GM18505 (cell line): ENCODE data around the gene PGAM5.

Source experiments
- ATAC-seq: cut with Tn5 transposase; IDR thresholded peaks from one replicate; pipeline ENCODE4 v1.9.1; 2021; ENCODE audit not compliant: unreplicated experiment
- POLR2A ChIP-seq: IDR thresholded peaks from 4 replicates; pipeline ENCODE4 v1.6.1; 2011; ENCODE audit warnings: borderline replicate concordance; ENCODE audit not compliant: insufficient read depth, insufficient read length; ENCODE audit errors: extremely low read depth

PGAM5 gene

DNA sequence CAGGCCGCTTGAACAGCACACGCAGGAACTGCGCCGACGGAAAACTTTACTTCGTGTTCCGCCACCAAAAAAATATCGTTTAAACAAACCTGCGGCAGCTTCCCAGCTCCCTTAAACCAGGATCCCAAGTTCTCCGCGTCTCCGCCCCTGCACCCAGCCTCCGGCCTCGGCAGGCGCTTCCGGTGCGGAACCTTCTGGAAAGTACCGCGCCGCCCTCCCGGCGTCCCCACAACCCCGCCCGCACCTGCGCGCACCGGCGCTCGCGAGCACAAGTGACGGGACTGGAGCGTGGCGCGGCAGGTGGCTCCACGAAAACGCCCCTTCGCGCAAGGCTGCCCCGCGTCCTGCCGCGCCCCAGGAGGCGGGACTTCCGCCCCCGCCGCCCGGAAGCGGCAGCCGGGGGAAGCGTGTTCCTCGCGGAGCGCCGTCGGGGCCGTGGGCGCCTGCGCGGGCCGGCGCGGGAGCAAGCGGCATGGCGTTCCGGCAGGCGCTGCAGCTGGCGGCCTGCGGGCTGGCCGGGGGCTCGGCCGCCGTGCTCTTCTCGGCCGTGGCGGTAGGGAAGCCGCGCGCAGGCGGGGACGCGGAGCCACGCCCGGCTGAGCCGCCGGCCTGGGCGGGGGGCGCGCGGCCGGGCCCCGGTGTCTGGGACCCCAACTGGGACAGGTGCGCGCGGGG, at the start of gene PGAM5:
TSS of gene PGAM5 (plus strand) at position 438 of the 675 bp plus-strand sequence. CDS start at position 473, 35 bp downstream.
- peak; percentile 86 for ATAC-seq
- TF ChIP-seq POLR2A: peak; percentile 86

DNA sequence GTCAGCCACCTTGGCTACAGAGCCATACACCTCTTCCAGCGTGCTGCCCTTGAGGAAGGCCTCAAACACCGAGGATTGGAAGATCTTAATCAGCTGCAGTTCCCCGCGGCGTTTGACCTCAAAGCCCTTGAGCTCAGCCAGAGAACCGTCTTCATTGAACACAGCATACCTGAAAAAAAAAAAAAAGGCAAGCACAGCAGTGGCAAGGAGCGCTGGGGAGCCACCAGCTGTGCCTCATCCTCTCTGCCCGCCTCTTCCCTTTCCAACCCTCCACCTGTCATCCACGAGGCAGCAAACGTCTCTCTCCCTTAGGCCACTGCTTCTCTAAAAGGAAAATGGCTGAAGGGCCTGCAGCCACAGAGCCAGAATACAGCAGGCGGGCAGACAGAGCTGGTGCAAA, 49.6 kb upstream of the PGAM5 start:
- TF ChIP-seq POLR2A: no peak
- ATAC-seq: no peak

DNA sequence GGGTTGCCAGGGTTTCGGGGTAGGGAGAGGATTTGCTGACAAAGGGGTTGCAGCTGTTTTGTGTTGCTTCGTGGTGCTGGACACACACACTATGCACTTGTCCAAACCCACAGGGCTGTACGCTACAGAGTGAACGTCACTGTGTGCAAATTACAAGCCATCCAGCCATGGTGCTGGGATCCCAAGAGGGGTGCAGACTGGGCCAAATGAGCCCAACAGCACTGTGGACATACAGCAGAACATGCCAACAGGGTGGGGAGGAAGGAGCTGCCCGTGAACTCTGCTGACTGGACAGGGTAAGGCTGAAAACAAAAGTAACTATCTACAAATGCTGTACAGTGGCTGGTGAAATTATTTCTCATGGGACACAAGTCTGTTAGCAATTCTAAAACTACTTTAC, 48.7 kb upstream of the PGAM5 start:
- no peak for ATAC-seq
- no peak for TF ChIP-seq POLR2A

DNA sequence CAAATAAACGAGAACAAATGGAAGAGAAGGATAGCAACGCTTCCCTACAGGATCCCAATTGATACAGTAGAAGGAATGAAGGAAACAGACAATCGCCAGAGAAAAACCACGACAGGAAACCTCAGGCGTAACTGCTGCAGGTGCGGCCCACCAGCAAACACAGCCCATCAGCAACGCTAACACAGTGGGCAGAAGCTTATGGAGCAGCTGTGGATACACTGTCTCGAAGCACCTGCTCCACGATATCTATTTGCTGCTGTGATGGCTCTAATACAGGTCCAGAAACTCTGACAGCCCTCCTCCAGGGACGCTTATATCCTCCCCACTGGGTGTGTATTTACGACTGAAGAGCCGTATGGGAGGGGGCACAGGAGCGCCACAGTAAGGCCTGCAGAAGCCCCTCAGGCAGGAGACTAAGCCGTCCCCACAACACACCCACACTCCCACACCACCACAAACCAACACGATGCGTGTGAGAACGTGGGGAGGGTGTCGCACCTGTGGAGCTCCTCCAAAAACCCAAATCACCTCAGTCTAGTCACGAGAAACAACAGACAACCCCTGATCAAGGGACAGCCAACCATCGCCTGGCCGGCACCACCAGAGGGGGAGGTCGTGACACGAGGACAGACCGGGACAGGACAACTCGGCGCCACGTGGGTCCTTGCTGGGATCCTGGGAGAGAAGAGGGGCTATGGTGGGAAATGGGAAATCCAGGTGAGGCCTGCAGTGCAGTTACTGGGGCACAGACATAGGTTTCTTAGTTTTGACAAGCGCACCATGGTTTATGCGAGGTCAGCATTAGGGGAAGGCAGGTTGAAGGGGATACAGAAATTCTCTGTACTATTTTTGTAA, 47.5 kb upstream of the PGAM5 start:
- TF ChIP-seq POLR2A: no peak
- no peak for ATAC-seq

DNA sequence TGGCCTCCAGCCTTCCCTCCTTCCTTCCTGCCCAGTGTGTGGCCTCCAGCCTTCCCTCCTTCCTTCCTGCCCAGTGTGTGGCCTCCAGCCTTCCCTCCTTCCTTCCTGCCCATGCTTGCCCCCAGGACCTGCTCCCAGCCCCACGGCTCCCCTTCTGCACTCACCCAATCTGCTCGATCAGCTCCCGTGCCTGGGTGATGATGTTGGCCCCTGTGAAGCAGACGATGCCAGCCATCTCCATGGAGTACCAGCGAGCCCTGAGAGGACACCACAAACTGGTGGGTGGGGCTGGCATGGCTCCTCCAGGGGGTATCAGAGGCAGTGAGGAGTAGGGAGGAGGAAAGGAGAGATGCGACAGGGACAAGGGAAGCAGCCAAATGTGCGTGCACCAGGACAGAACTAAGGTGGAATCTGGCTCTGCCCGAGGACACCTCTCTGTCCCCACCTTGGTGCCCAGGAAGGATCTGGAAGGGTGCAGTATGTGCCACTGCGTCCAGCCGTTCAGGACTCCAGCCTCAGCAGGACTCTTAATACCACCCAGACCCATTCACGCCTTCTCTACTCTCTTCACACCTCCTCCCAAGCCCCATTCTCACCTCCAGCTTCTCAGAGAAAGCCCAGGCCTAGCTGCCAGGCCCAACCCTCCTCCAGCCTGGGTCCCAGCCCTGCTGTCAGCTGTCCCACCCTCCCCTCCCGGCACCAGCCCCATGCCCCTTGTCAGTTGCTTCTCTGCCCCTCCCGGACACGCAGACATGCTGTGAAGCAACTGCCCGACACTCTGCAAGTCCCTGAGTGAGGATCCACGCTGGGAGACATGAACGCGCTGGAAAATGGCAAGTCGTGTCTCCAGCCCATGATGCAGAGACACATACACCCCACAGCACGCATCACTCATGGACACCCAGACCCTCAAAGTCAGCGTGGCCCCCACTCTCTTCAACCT, 46.2 kb upstream of the PGAM5 start:
- TF ChIP-seq POLR2A: no peak

DNA sequence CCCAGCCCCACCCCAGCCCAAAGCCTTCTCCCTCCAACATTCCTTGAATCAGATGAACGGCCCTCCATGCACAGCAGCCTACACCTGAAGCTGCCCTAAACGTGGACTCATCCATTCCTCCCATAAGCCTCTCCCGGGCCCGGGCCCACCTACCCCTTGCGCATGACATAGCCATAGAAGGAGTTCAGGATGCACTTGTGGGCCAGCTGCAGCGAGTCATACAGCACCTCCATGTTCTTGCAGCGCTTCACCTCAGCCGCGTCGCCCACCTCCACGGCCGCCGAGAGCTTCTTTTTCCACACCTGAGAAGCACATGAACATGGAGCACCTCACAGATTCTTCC, 45.5 kb upstream of the PGAM5 start:
- no peak for TF ChIP-seq POLR2A
- ATAC-seq: no peak

More for the DNA sequence above, 46.2 kb upstream of the PGAM5 start:
- ATAC-seq: no peak

DNA sequence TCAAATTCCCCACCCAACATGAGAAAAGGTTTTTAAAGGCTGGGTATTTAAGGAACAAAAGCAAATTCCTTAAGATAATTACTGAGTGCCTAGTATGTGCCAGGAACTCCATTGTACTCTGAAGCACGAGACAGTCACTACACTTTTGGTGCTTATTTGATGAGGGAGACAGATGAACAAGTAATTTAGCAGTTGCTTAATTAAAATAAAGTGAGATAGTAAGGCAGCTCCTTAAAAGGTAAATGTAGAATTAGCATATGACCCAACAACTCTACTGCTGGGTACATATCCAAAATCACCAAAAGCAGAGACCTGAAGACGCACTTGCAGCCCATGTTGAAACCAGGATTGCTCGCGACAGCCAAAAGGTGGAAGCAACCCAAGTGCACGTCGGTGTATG, 44.8 kb upstream of the PGAM5 start:
- ATAC-seq: no peak
- TF ChIP-seq POLR2A: no peak

DNA sequence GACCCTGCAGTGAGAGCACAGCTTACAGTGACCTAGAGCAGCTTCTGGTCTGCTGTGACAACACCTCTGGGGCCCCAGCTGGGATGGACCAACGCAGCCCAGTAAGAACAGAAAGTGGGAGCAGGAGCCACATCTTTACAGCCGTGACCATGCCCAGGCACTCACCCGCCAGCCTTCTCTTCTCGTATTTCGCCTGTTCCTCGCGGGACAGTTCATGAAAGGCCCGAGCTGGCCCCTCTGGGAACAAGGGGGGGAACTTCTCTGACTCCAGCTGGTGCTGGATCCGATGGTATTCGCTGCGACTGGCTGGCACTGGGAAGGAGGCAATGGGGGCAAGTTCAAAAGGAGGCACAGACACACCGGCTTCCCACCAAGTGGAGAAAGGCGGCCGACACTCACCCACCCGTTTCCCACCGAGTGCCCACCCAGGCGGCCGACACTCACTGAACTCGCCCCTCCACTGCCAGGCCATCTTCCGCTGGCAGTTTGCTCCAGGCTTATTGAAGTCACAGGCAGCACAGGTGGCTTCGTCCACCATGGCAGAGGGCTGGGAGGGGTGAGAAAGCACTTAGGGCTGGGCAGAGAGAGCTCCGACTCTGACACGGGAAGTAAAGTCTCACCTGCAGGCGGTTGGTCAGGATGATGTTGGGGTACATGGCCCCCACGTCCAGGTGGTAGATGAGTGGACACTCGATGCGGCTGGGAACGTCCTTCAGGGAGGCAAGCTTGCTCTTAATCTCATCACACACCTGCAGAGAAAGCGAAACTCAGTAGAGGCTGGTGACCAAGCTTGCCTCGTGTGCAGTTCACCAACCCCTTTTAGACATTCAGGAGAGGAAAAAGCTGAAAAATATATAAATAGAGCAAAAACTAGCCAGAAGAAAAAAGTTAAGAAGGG, 42.2 kb upstream of the PGAM5 start:
- no peak for TF ChIP-seq POLR2A
- ATAC-seq: no peak

DNA sequence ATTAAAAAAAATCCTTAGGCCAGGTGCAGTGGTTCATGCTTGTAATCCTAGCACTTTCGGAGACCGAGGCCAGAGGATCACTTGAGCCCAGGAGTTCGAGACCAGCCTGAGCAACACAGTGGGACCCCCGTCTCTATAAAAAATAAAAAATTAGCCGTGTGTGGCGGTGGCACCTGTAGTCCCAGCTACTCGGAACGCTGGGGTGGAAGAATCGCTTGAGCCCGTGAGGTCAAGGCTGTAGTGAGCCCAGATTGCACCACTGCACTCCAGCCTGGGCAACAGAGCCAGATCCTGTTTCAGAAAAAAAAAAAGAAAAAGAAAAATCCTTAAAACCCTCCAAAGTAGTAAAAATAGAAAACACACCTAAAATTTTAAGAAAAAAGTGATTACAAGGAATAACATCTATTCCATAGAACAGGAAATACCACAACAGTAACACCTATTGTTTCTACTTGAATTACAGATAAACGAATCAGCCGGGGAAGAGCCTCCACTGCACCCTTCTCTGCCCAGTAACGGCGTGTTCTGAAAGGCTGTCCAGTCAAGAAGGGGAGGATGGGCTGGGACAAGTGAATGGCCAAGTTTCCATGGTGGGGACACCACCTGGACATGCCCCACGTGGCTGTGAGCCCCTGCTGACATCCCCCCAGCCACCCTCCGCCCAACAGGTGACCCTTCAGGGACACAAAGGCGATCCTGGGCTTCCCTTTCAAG, 41.3 kb upstream of the PGAM5 start:
- TF ChIP-seq POLR2A: no peak
- no peak for ATAC-seq

DNA sequence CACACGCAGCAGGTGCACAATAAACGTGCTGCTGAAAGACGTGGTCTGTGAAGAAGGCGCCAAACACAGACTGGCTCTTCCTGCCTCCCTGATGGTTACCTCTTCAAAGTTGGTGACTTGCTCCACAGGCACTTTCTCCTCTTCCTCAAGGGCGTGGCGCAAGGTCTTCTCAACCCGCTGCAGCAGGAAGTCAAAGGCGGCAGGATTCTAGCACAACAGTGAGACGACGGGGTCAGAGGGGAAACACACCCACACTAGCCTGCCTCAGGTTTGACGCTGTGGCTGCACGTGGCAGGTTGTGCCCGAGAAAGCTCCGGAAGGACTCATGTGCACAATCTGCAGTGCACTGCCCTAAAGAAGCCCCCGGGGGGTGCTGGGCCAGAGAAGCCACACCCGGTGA, 38.5 kb upstream of the PGAM5 start:
- TF ChIP-seq POLR2A: no peak
- no peak for ATAC-seq

DNA sequence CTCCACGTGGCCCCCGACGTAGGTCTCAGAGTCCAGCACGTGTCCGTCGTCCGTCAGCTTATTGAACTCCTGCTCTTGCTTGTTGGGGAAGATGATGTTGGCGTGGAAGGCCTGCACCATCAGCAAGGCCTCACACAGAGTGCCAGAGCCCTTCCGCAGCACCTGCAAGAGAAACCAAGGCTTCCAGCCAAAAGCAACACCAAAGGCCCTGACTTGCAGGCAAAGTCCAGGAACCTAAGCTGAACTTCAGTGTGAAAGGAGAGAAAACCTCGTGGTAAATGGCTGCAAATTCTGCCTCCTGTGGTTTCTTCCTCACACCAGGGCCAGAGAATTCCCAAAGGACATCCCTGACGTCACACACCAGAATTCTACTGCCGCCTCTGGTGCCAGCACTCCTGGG, 38.0 kb upstream of the PGAM5 start:
- ATAC-seq: no peak
- no peak for TF ChIP-seq POLR2A
